GM12874 (cell line): ENCODE results near the gene PTPRK.

Source experiments
- CTCF ChIP-seq: IDR thresholded peaks from 2 replicates; pipeline ENCODE4 v1.5.1; 2011; ENCODE audit warnings: low read depth, mild to moderate bottlenecking, control low read depth, low read length, moderate library complexity; ENCODE audit not compliant: insufficient read depth

PTPRK gene

GRCh38 chr6:128149796-128150195 is 370.6 kb downstream of the PTPRK start:
- TF ChIP-seq CTCF: no peak

DNA sequence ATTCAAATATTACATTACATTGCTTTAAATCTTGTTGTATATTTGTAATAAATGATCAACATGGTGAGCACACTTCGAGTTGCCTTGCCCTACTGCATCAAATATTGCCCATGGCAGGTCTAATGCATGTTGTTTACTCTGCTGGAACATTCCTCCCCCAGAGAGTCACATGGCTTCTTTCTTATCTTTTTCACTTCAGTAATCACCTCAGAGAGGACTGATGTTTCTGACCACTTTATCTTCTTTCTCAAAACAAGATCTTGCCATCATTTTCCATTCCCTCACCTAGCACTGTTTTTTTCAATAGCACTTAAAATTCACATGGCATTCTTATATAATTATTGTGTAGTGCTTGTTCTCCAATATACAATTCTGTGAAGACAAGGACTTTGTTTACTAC is 376.1 kb downstream of the PTPRK start:
- TF ChIP-seq CTCF: no peak

GRCh38 chr6:128141932-128142331 is 378.5 kb downstream of the PTPRK start:
- TF ChIP-seq CTCF: no peak

GRCh38 chr6:128139519-128139918 is 380.9 kb downstream of the PTPRK start:
- no peak for TF ChIP-seq CTCF

DNA sequence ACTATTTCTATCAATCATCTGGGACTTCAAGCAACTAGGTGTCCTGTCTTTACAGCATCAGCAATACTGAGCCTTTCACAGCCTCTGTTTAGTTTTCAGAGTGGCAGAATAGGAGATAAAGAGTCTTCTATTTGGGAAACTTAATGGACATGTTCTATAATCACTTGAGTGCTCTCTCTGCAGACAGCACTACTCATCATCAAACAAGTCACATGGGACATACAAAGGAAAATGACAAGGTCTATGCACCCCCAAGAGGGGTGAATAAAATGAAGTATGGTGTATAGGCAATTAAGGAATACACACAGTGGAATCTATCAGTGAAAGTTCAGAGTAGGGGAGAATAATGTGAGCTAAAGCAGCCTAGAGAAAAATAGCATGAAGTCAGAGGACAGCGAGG is 381.7 kb downstream of the PTPRK start:
- TF ChIP-seq CTCF: no peak

DNA sequence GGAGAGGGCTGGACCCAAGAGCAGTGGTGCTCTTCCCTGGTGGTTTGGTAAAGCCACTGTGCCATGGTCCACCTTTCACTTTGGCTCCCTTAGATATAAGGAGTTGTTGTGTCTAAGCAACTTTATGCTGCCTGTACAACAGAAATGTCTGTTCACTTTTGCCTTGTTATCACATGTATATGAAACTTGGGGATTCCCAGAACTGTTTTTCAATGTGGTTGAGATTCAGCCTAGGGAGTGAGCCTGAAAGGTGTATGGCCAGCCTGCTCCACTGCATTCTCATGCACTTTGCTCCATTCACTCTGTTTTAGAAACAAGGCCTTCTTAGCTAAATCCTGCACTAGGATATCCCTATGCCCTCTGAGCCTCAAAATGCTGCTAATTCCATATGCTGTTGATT is 385.1 kb downstream of the PTPRK start:
- TF ChIP-seq CTCF: no peak

DNA sequence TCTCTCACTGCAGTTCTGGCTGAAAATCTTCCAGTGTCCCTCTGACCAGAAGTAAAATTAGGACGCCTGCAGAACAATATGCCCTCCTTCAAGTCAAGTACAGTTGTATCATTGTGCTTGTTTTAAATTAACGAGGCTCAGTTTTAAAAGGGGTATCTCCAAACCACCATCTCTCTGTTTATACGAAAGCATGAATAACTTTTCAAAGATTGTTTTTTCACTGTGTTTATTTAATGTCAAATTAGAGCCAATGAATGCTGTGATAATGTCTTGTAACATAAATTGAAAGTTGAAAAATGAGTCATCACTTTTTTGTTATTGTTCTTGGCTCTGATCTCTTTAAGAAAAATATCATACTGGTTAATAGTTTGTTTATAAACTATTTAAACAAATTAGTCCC is 388.8 kb downstream of the PTPRK start:
- no peak for TF ChIP-seq CTCF

- TF ChIP-seq CTCF: no peak
These were observed 389.4 kb downstream of the PTPRK start for GRCh38 chr6:128131036-128131435.
